Fibroblast of peridontal ligament (primary cell): ENCODE results near the gene SNCAIP.
A peak's percentile ranks its signal among the peaks of the same experiment; 100 is the strongest.
"Not testable (repeated sequence)": the region's sequence is repeated elsewhere in the genome, so short reads cannot be mapped to it uniquely, and the experiment has no call there.

Experiments
- DNase-seq: peaks from one replicate; pipeline ENCODE4 v3.0.0-alpha.2; 2010; ENCODE audit errors: extremely low read depth

SNCAIP gene

GRCh38 chr5:122464191-122464590, 152.2 kb downstream of the SNCAIP start:
- DNase-seq, result no peak

GRCh38 chr5:122465031-122465577, 153.1 kb downstream of the SNCAIP start:
- DNase-seq, result no peak

- DNase-seq, result no peak
These were observed 154.0 kb downstream of the SNCAIP start for GRCh38 chr5:122465994-122466393.

GRCh38 chr5:122468351-122469116, 156.5 kb downstream of the SNCAIP start:
- no peak for DNase-seq

GRCh38 chr5:122469384-122469919, 157.4 kb downstream of the SNCAIP start:
- DNase-seq, result no peak

- no peak for DNase-seq
These were observed 158.3 kb downstream of the SNCAIP start for GRCh38 chr5:122470365-122470764.

GRCh38 chr5:122471031-122471751, 159.2 kb downstream of the SNCAIP start:
- no peak for DNase-seq

- no peak for DNase-seq
These were observed 159.7 kb downstream of the SNCAIP start for GRCh38 chr5:122471752-122472061.

GRCh38 chr5:122473138-122473843, 161.3 kb downstream of the SNCAIP start:
- peak; percentile 64 for DNase-seq

DNA sequence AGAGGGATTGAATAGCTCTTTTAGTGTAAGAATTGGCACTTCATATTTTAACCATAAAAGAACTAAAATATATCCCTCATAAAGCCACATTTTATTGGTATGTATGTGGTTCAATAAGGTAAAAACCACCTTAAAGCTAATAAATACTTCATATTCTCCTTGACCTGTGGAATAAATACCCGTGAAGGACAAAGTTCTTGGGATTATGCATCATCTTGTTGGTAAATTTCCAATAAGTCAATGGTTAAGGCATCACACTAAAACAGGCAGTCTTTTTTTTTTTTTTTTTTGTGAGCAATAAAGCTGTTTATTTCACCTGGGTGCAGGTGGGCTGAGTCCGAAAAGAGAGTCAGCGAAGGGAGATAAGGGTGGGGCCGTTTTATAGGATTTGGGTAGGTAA, 161.9 kb downstream of the SNCAIP start:
- no peak for DNase-seq

DNA sequence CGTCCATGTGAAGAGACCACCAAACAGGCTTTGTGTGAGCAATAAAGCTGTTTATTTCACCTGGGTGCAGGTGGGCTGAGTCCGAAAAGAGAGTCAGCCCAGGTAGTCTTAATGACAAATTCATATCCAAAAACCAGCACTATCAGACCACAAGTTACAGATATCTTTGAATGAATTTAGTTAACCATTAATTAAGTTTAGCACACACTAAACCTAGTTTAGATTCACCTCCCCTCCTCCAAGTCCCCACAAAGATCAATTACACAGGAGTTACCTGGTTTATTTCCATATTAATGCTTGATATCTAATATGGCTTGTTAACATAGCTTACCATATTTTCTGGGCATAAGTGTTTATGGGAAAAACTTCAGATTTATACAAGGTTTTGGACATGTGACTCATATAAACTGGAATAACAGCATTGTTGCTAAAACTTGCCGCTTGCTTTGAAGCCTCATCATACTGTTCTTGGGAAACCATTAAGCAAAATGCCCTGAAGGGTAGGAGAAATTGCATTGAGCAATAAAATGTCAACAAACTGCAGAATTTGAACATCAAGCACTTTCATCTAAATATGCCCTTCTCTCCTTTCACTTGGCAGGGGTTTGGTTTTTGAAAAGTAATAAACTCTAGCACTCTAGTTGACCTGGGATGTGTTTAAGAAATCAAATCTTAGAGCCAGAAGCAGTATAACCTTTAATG, 166.9 kb downstream of the SNCAIP start:
- DNase-seq, result peak; percentile 88

- no peak for DNase-seq
These were observed 168.1 kb downstream of the SNCAIP start for GRCh38 chr5:122480146-122480545.

DNA sequence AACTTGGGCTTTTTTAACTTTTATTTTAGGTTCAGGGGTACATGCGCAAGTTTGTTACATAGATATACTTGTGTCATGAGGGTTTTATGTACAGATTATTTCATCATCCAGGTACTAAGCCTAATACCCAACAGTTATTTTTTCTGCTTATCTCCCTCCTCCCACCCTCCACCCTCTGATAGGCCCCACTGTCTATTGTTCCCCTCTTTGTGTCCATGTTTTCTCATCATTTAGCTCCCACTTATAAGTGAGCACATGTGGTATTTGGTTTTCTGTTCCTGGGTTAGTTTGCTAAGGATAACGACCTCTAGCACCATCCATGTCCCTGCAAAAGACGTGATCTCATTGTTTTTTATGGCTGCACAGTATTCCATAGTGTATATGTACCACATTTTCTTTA, 172.1 kb downstream of the SNCAIP start:
- no peak for DNase-seq

DNA sequence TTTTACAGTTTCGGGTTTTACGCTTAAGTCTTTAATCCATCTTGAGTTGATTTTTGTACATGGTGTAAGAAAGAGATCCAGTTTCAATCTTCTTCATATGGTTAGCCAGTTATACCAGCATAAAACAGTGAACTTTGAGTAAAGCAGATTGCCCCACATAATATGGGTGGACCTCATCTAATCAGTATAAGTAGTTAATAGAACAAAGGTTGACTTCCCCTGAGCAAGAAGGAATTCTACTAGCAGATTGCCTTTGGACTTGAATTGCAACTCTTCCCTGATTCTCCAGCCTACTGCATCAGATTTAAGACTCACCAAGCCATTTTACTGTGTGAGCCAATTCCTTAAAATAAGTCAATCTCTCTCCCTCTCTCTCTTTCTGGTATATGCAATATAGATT, 173.2 kb downstream of the SNCAIP start:
- DNase-seq, result no peak

- not testable (repeated sequence) for DNase-seq
These were observed 174.6 kb downstream of the SNCAIP start for GRCh38 chr5:122486616-122487015.

- DNase-seq, result no peak
These were observed 178.7 kb downstream of the SNCAIP start for GRCh38 chr5:122490718-122491117.

- peak; percentile 41 for DNase-seq
These were observed 180.6 kb downstream of the SNCAIP start for GRCh38 chr5:122492675-122493074.

- no peak for DNase-seq
These were observed 181.3 kb downstream of the SNCAIP start for GRCh38 chr5:122493091-122494021.

GRCh38 chr5:122494109-122494508, 182.1 kb downstream of the SNCAIP start:
- no peak for DNase-seq

GRCh38 chr5:122498163-122498562, 186.1 kb downstream of the SNCAIP start:
- peak; percentile 42 for DNase-seq
